ENCODE data around the gene LYRM7. TPM values are rescaled to one million over a fixed set of nuclear protein-coding genes. Genes with fewer than 3 reads are reported as not detected.

The LYRM7 gene
- total and polyA plus RNA-seq, 8 donors, result 1.3 to 17.1 (median 3.6) TPM

- peaks cover 0 to 12% (median 4%) of the 10 kb centered on the region in 4 donors for H3K36me3 ChIP-seq
- no peak overlapping the region for H3K4me3 ChIP-seq
- intact Hi-C loops (cut with DNase I; ENCODE audit: low total_unique reads), result no loop called here
- H3K9me3 ChIP-seq, result no peaks in the 10 kb centered on the region
- no peaks in the 10 kb centered on the region for H3K27me3 ChIP-seq
- TF ChIP-seq POLR2AphosphoS5 (IDR thresholded peaks at IDR 0.05) (no peak), EP300 (IDR thresholded peaks at IDR 0.05) (no peak), CTCF (IDR thresholded peaks at IDR 0.05) (no peak), POLR2A (IDR thresholded peaks at IDR 0.05) (no peak)
- no peaks in the 10 kb centered on the region for H3K4me1 ChIP-seq
- no peak overlapping the region for H3K27ac ChIP-seq
- no peak for DNase-seq
Observed at GRCh38 chr5:131195696-131196095, 25.0 kb downstream of the LYRM7 start.

- DNase-seq, result no peak
- H3K4me3 ChIP-seq, result no peak overlapping the region
- no peaks in the 10 kb centered on the region for H3K4me1 ChIP-seq
- no peaks in the 10 kb centered on the region for H3K27me3 ChIP-seq
- H3K36me3 ChIP-seq, result peaks cover 0 to 17% (median 4%) of the 10 kb centered on the region in 4 donors
- H3K27ac ChIP-seq, result no peak overlapping the region
- intact Hi-C loops (cut with DNase I; ENCODE audit: low total_unique reads), result no loop called here
- TF ChIP-seq EP300 (IDR thresholded peaks at IDR 0.05) (no peak), POLR2AphosphoS5 (IDR thresholded peaks at IDR 0.05) (no peak), POLR2A (IDR thresholded peaks at IDR 0.05) (no peak), CTCF (IDR thresholded peaks at IDR 0.05) (no peak)
- H3K9me3 ChIP-seq, result no peaks in the 10 kb centered on the region
- whole genome bisulfite sequencing, 5 donors, result 84 to 94% (median 91%) methylated on average over 4 of the region's 4 CpGs
Observed at GRCh38 chr5:131196331-131196730, 25.6 kb downstream of the LYRM7 start.

- no peak for TF ChIP-seq CTCF (IDR thresholded peaks at IDR 0.05)
- no peak for TF ChIP-seq POLR2A (IDR thresholded peaks at IDR 0.05)
- TF ChIP-seq EP300 (IDR thresholded peaks at IDR 0.05), result no peak
- TF ChIP-seq POLR2AphosphoS5 (IDR thresholded peaks at IDR 0.05), result no peak
- Histone ChIP-seq H3K9me3 (no peaks in the 10 kb centered on the region), H3K27ac (no peak overlapping the region), H3K36me3 (peaks cover 0 to 27% (median 7%) of the 10 kb centered on the region in 4 donors), H3K4me1 (no peaks in the 10 kb centered on the region), H3K27me3 (no peaks in the 10 kb centered on the region), H3K4me3 (no peak overlapping the region)
- no peak for DNase-seq
- intact Hi-C loops (cut with DNase I; ENCODE audit: low total_unique reads), result no loop called here
- WGBS, 5 donors, result 92 to 97% (median 95%) methylated on average over 5 of the region's 5 CpGs
Observed at GRCh38 chr5:131198625-131199024, 27.9 kb downstream of the LYRM7 start.

GRCh38 chr5:131200560-131200959, 29.8 kb downstream of the LYRM7 start:
- H3K9me3 ChIP-seq, result no peaks in the 10 kb centered on the region
- H3K4me1 ChIP-seq, result no peaks in the 10 kb centered on the region
- intact Hi-C loops (cut with DNase I; ENCODE audit: low total_unique reads), result no loop called here
- no peaks in the 10 kb centered on the region for H3K27me3 ChIP-seq
- no peak for TF ChIP-seq POLR2AphosphoS5 (IDR thresholded peaks at IDR 0.05)
- H3K36me3 ChIP-seq, result peaks cover 0 to 27% (median 7%) of the 10 kb centered on the region in 4 donors
- no peak overlapping the region for H3K4me3 ChIP-seq
- DNase-seq, result no peak
- H3K27ac ChIP-seq, result no peak overlapping the region
- 95 to 98% (median 97%) methylated on average over 3 of the region's 3 CpGs for WGBS, 5 donors

GRCh38 chr5:131204964-131205363, 34.2 kb downstream of the LYRM7 start:
- Histone ChIP-seq H3K36me3 (peaks cover 0 to 21% (median 4%) of the 10 kb centered on the region in 4 donors), H3K4me3 (no peak overlapping the region), H3K27me3 (no peaks in the 10 kb centered on the region), H3K9me3 (no peaks in the 10 kb centered on the region), H3K4me1 (peaks cover 0 to 9% (median 3%) of the 10 kb centered on the region in 4 donors), H3K27ac (no peak overlapping the region)
- no peak for DNase-seq
- WGBS, 5 donors, result 91 to 95% (median 94%) methylated on average over 2 of the region's 2 CpGs
- TF ChIP-seq CTCF (IDR thresholded peaks at IDR 0.05), result no peak
- TF ChIP-seq POLR2A (IDR thresholded peaks at IDR 0.05), result no peak
- no peak for TF ChIP-seq POLR2AphosphoS5 (IDR thresholded peaks at IDR 0.05)
- no peak for TF ChIP-seq EP300 (IDR thresholded peaks at IDR 0.05)
- intact Hi-C loops (cut with DNase I; ENCODE audit: low total_unique reads), result no loop called here

All from stomach (tissue), 9 donors.